ENCODE measurements around the gene P2RX7.
"Not testable (repeated sequence)": the region's sequence is repeated elsewhere in the genome, so short reads cannot be mapped to it uniquely, and the experiment has no call there.

The P2RX7 gene

DNA sequence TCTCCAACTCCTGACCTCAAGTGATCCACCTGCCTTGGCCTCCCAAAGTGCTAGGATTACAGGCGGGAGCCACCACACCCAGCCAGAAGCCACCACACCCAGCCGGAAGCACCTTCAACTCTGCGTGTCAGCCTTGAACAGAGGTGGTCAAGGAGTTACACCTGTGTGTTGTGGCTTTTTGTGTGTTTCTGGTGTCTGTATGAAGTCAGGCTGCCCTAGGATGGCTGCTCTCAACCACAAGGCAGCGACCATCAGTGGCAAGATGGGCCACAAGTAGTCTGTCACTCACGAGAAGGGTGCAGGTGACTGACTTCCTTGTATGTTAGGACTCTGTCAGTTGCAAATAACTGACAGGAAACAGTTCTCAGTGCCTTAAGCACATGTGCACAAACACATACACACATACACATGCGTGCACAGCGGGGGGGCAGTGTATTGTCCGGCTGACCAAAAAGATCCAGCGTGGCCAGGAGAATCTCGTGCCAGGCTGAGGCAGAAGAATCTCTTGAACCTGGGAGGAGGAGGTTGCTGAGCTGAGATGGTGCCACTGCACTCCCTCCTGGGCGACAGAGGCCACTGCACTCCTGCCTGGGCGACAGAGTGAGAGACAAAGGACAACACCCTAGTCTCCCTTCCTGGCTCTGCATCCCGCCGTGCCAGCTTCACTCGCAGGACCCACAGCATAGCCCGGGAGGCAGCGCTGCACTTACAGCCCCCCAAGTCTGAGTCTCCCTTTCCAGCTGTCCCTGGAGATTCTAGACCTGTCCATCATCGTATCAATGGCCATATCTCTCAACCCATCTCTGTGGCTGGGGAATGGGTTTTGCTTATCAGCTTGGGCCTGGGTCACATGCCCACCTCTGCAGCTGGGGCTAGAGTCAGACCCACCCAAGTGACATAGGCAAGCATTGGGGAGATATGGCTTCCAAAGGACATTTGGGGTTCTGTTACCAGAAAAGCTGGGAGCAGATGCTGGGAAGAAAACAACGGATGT lies 90.9 kb downstream of the P2RX7 start:
- TF ChIP-seq, protein P1, sequence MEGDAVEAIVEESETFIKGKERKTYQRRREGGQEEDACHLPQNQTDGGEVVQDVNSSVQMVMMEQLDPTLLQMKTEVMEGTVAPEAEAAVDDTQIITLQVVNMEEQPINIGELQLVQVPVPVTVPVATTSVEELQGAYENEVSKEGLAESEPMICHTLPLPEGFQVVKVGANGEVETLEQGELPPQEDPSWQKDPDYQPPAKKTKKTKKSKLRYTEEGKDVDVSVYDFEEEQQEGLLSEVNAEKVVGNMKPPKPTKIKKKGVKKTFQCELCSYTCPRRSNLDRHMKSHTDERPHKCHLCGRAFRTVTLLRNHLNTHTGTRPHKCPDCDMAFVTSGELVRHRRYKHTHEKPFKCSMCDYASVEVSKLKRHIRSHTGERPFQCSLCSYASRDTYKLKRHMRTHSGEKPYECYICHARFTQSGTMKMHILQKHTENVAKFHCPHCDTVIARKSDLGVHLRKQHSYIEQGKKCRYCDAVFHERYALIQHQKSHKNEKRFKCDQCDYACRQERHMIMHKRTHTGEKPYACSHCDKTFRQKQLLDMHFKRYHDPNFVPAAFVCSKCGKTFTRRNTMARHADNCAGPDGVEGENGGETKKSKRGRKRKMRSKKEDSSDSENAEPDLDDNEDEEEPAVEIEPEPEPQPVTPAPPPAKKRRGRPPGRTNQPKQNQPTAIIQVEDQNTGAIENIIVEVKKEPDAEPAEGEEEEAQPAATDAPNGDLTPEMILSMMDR (IDR thresholded peaks at IDR 0.05; ENCODE audit: borderline replicate concordance, insufficient read depth, low read depth, low read length), result peak; percentile 65; the same call in 1 of the 2 replicates
- no peak overlapping the region for H3K4me3 ChIP-seq (ENCODE audit: low read depth, low read length)

GRCh38 chr12:121224591-121224990 lies 91.9 kb downstream of the P2RX7 start:
- TF ChIP-seq, protein P1 (IDR thresholded peaks at IDR 0.05; ENCODE audit: borderline replicate concordance, insufficient read depth, low read depth, low read length), result no peak
- H3K4me3 ChIP-seq (ENCODE audit: low read depth, low read length), result no peak overlapping the region

DNA sequence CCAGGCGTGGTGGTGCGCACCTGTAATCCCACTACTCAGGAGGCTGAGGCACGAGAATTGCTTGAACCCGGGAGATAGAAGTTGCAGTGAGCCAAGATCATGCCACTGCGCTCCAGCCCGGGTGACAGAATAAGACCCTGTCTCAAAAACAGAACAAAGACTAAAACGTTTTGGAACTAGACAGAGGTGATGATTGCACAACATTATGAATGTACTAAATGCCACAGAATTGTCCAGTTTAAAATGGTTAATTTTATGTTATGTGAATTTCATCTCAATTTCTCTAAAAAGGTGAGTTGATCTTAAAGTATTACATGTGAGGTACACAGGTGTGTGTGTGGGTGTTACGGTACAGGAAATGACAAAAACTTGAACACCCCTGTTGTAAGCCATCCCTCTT lies 93.7 kb downstream of the P2RX7 start:
- TF ChIP-seq, protein P1 (IDR thresholded peaks at IDR 0.05; ENCODE audit: borderline replicate concordance, insufficient read depth, low read depth, low read length), result no peak
- no peak overlapping the region for H3K4me3 ChIP-seq (ENCODE audit: low read depth, low read length)

GRCh38 chr12:121226871-121227270 lies 94.2 kb downstream of the P2RX7 start:
- peak overlapping the region; percentile 5 for H3K4me3 ChIP-seq (ENCODE audit: low read depth, low read length)

DNA sequence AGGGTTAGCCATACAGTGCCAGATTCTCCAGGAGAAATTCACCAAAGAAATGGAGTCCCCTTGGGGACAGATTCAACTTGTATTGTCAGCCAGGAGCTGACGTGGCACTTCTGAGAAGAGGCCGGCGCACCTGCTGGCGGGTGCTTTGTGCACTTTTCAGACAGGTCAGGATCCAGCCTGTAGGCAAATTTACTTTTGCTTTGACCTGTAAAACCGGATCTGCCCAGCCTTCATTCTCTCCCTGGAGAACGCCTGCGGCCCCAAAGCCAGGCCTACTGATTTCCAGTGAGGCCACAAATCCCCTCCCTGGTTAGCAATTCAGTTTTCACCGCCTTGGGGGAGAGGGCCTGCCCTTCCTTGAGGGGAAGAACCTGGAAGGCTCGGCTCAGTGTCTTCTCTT lies 94.6 kb downstream of the P2RX7 start:
- peak overlapping the region; percentile 5 for H3K4me3 ChIP-seq (ENCODE audit: low read depth, low read length)
- TF ChIP-seq, protein P1 (IDR thresholded peaks at IDR 0.05; ENCODE audit: borderline replicate concordance, insufficient read depth, low read depth, low read length), result 0 out of 2 replicates have a peak, but pooled peaks have one; percentile 4

- H3K4me3 ChIP-seq (ENCODE audit: low read depth, low read length), result no peak overlapping the region
- TF ChIP-seq, protein P1 (IDR thresholded peaks at IDR 0.05; ENCODE audit: borderline replicate concordance, insufficient read depth, low read depth, low read length), result no peak
Observed at GRCh38 chr12:121228919-121229665, 96.4 kb downstream of the P2RX7 start.

DNA sequence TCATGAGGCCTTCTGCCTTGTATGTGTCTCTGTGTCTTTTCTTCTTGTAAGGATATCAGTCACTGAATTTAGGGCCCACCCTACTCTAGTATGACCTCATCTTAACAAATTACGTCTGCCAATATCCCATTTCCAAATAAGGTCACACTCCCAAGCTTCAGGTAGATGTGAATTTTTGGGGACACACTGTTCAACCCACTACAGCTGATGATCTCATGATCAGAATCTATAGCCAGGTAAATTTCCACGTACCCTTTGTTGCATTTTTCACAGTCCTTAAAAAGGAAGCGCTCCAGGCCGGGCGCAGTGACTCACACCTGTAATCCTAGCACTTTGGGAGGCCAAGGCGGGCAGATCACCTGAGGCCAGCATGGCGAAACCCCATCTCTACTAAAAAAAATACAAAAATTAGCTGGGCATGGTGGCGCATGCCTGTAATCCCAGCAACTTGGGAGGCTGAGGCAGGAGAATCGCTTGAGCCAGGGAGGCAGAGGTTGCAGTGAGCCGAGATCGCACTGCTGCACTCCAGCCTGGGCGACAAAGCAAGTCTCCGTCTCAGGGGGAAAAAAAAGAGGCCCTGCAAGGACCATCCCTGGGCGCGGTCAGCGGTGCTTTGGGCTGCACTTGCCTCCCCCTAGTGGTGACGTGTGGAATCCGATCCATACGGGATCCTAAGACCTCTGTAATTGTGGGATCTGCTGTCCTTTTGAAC lies 97.3 kb downstream of the P2RX7 start:
- TF ChIP-seq, protein P1 (IDR thresholded peaks at IDR 0.05; ENCODE audit: borderline replicate concordance, insufficient read depth, low read depth, low read length), result peak; percentile 79
- H3K4me3 ChIP-seq (ENCODE audit: low read depth, low read length), result not testable (repeated sequence)

Measured in GM12875 (cell line).